Kidney epithelial cell (primary cell): ENCODE results near the gene FOXC2. TPM values are rescaled to one million over a fixed set of nuclear protein-coding genes. Genes with fewer than 3 reads are reported as not detected.

Experiments
- DNase-seq: peaks from one replicate; pipeline ENCODE4 v3.0.0-alpha.2; 2010; ENCODE audit warnings: low read depth
- H3K27me3 ChIP-seq: 2 replicates; pipeline ENCODE4 v1.6.0; 2011; ENCODE audit warnings: low read length; ENCODE audit not compliant: control insufficient read depth, insufficient read depth
- H3K36me3 ChIP-seq: 2 replicates; pipeline ENCODE4 v1.5.1; 2011; ENCODE audit warnings: low read length; ENCODE audit not compliant: control insufficient read depth, insufficient read depth
- H3K4me3 ChIP-seq: 2 replicates; pipeline ENCODE4 v1.5.1; 2011; ENCODE audit warnings: low read depth, mild to moderate bottlenecking, control low read depth, low read length
- total RNA-seq: library from RNA; depleted of rRNA; stranded (reverse); fragments of >200 nt; gene quantifications from 2 replicates; pipeline ENCODE4 v1.2.3, GENCODE V29; 2015
- TF ChIP-seq, protein P1 (sequence below): IDR thresholded peaks from 2 replicates; pipeline ENCODE4 v1.5.1; 2011; ENCODE audit warnings: mild to moderate bottlenecking, moderate library complexity, low read length, control low read depth, inconsistent platforms; ENCODE audit not compliant: insufficient read depth, poor library complexity, severe bottlenecking

Gene FOXC2
- total RNA-seq, 1 donor from 2014 or later, result 12.2 TPM

DNA sequence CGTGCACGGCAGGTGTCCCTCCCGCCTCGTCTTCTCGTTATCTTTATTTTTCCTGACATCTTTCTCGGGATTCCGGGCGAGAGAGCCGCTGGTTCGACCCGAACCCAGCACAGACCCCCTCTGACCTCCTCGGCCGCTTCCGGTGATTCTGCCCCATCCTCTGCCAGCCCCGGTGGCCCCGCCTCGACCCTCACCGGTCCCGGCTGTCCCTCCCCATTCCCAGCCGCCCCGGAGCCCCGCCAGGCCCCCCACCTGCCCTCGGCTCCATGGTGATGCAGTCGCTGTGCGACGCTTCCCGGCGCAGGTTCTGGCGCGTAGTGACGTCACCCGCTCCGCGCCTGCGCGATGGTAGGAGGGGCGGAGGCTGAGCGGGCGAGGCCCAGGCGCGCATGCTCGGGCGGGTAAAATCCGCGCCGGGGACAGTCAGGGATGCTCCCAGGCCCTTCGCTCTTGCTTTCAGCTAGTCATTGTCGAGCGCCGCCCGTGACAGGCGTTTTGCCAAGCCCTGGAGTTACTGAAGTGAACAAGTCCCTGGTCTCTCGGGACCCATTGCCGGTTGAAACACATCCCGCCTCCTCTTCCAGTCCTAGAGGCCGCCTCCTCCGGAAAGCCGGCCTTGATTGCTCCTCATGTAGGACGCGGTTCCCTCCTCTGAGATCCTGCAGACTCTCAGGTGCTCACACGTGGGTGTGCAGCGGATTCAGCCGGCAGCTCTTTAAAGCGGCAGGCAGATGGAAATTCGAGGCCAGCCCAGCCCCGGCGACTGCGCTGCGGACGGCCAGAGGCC is 11.5 kb upstream of the FOXC2 start, which contains the start of gene MTHFSD:
Gene MTHFSD, minus strand, starts transcription at position 319 of the 787 bp plus-strand sequence. Its CDS starts 51 bp downstream, at position 268.
- H3K27me3 ChIP-seq, result no peaks in the 10 kb centered on the region
- TF ChIP-seq, protein P1, sequence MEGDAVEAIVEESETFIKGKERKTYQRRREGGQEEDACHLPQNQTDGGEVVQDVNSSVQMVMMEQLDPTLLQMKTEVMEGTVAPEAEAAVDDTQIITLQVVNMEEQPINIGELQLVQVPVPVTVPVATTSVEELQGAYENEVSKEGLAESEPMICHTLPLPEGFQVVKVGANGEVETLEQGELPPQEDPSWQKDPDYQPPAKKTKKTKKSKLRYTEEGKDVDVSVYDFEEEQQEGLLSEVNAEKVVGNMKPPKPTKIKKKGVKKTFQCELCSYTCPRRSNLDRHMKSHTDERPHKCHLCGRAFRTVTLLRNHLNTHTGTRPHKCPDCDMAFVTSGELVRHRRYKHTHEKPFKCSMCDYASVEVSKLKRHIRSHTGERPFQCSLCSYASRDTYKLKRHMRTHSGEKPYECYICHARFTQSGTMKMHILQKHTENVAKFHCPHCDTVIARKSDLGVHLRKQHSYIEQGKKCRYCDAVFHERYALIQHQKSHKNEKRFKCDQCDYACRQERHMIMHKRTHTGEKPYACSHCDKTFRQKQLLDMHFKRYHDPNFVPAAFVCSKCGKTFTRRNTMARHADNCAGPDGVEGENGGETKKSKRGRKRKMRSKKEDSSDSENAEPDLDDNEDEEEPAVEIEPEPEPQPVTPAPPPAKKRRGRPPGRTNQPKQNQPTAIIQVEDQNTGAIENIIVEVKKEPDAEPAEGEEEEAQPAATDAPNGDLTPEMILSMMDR, result no peak
- peak within 1 kb of the TSS; percentile 88 for H3K4me3 ChIP-seq
- peak; percentile 56 for DNase-seq
- H3K36me3 ChIP-seq, result no peaks in the 10 kb centered on the region

DNA sequence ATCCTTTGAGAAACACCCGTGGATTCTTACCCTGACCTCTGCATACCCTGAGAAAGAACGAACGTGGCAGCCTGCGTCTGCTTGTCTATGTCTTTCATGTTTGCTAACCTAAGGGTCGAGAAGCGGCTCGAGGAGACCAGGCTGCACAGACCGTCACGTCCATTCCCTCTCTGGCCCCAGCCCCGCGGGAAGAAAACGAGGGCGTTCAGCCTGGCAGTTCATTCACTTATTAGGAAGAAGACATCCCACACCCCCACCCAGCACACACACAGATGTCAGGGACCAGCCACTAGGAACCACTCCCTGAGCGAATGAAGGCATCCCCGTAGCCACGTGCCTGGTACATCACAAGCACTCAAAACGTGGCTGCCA is 10.9 kb upstream of the FOXC2 start:
- TF ChIP-seq, protein P1, result no peak
- no peak for DNase-seq
- no peaks in the 10 kb centered on the region for H3K27me3 ChIP-seq
- peak overlapping the region; percentile 88 for H3K4me3 ChIP-seq
- no peaks in the 10 kb centered on the region for H3K36me3 ChIP-seq

DNA sequence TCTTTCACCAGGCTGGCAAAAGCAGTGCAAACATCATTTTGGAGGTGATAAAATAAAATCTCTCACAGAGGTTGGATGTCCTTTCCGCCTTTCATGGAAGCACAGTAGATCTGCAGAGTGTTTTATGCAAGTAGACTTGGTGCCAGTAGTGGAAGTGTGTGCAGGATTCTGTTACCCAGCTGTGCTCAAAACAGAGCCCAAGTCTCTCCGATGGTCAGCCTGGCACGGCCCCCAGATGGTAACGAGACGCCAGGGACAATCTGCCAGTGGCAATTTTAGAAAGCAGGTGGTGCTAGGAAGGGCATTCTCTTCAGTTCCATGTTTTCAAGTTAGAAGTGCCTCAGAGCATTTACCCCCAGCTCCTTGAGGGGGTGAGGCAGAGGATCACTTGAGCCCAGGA is 10.1 kb upstream of the FOXC2 start:
- Histone ChIP-seq H3K4me3 (no peak overlapping the region), H3K27me3 (no peaks in the 10 kb centered on the region), H3K36me3 (no peaks in the 10 kb centered on the region)
- TF ChIP-seq, protein P1, result no peak
- DNase-seq, result no peak

GRCh38 chr16:86557587-86557986 is 9.0 kb upstream of the FOXC2 start:
- TF ChIP-seq, protein P1, result no peak
- H3K36me3 ChIP-seq, result no peaks in the 10 kb centered on the region
- no peak for DNase-seq
- H3K27me3 ChIP-seq, result no peaks in the 10 kb centered on the region
- no peak overlapping the region for H3K4me3 ChIP-seq

DNA sequence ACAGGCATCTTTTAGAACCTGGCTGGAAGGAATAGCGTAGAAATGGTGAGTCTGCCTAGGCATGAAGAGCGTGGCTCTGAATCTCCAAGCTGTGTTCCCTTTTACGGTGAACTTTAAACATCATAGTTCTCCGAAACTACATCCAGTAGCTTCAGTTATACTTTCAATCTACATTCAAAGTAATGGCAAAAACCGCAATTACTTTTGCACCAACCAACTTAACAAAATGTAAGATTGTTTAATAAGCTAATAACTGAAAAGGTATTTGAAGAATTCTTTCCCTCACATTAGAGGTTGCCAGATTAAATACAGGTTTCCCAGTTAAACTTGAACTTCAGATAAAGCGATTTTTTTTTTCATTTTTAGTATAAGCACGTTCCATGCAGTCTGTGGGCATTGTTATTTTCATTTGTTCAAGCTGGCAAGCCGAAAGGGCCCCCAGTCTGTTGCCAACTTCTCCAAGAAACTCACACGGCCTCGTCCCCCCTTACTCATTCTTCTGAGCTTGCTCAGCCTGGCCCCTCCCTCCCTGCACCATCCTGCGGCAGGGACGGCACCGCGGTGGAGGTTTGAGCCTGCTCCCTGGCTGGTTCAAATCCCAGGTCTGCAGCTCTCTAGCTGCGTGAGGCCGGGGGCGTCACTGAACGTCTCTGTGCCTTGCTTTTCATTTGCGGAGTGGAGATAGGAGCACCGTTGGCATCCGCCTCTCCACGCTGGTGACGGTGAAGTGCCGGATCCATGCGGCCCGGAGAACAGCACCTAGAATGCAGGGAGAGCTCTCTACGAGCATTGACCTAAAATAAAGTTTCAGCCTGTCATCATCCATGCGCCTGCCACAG is 8.1 kb upstream of the FOXC2 start:
- Histone ChIP-seq H3K36me3 (no peaks in the 10 kb centered on the region), H3K4me3 (no peak overlapping the region), H3K27me3 (no peaks in the 10 kb centered on the region)
- TF ChIP-seq, protein P1, result no peak
- DNase-seq, result no peak
